CD4-positive, alpha-beta T cell treated with Interleukin-4 for 1 hour (primary cell): Measurements from ENCODE around the gene TIMP1.
A peak's percentile ranks its signal among the peaks of the same experiment; 100 is the strongest.

ENCODE experiments used
- DNase-seq, 2 donors: peaks; one replicate each; pipeline ENCODE4 v3.0.0-alpha.2; 2020 to 2022

The TIMP1 gene

DNA sequence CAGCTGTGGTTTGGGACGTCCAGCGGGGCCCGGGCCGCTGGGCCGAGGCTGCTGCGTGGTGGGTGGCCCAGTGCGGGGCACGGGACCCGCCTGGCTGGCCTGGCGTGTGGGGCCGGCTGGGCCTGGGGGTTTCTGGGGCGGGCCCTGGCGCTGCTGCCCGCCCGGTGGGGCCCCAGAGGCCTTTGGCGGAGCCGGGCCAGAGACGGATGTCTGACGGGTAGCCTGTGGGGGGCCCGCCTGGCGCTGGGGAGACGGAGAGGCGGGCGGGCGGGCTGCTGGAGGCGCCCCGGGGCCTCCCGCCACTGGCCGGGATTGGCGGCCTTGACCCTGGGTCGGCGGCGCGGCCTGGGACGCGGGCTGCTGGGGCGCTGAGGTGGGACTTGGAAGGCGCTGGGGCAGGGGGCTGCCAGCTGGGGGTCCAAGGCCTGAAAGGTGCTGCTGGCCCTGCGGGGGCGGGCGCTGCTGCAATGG, 8.1 kb upstream of the TIMP1 start:
- DNase-seq, result no peak

GRCh38 chrX:47574547-47575301, 7.5 kb upstream of the TIMP1 start:
- no peak for DNase-seq

DNA sequence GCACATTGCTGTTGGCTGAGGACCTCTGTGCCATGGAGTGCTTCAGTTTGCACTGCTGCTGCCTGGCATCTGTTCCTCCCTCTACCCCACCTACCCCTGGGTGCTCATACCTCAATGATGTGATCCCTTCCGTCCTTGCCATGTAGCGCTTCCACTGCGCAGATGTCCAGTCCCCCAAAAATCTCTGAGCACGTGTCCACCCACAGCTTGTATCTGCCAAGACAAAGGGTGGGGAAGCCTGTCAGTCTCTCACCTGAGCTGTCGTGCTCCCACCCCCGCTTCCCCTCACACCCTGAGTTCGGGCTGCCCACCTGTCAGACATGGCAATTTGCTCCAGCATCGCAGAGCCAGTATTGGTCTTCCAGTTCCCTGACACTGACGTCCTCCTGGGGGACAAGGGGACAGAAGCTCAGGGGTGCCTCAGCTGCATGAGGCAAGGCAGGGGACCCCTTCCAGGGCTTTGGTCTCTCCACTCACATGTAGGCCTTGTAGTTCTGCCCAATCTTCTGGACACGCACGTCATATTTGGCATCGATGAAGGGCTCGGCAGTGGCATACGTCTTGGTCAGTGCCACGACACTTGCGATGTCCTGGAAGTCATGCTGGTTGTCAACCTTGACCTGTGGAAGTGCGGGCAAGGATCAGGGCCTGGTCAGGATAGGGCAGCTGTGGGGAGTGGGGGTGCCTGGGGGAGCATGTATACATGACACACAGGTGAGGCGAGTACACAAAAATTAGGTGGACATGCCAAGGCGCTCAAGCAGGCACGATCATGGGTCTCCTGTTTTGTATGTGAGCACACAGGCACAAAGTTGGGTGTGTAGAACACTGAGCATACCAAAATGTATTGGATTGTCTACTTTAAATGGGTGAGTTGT, 6.0 kb upstream of the TIMP1 start:
- no peak for DNase-seq

DNA sequence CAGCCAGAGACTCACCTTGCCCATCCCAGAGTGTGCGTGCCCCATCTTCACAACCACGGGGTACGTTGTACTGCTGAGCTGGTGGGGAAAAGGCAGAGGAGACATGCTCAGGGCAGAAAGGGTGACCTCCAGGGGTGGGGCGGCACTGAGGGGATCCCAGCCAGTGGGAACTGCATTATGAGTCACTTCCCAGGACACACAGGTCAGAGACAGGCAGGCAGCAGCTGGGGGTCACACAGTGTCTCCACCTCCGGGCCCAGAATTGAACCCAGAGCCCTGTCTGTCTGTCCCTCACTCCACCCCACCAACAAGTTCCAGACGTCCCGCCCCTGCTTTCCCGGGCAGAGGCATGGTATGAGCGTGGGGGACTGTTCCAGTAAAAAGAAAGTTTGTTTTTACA, 4.8 kb upstream of the TIMP1 start:
- DNase-seq, result no peak

DNA sequence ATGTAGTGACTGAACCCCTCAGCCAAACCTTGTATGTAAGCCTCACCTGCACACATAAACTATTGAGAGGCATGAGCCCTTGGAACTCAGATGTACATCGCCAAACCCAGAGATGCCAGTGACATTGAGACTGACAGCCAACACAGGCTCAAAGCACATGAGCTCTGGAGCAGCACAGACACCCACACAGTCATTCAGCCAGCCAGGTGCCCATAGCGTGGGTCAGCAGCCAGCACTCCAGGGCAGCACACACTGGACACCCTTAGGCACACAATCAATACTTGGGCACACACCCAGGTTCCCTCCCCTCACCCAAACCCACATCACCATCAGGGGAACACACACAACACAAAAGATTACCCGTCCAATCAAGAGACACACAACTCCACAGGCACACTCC, 4.3 kb upstream of the TIMP1 start:
- DNase-seq, result no peak

- no peak for DNase-seq
Measured at GRCh38 chrX:47578692-47579091, 3.5 kb upstream of the TIMP1 start.

GRCh38 chrX:47579537-47579936, 2.7 kb upstream of the TIMP1 start:
- peak; percentile 22 to 67 for DNase-seq

DNA sequence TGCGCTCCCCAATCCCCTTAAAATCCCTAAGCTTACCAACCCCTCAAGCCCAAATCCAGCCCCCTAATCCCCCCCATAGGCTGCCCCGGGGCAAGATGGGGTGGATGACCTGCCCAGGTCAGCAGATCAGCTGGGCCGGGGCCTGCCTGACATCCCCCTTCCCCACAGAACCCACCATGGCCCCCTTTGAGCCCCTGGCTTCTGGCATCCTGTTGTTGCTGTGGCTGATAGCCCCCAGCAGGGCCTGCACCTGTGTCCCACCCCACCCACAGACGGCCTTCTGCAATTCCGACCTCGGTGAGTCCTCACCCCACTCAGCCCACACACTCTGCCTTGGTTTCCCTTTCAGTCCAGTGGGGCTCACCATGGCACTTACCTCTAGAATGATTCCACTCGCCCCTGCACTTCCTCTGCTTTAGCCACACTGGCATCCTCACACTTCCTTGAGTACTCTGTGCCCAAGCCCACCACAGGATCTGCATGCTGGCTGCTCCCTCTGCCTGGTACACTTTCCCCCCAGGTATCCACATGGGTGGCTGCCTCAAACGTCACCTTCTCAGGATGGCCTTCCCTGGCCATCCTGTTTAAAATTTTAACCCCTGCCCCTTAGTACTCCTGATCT, 1.1 kb downstream of the TIMP1 start:
- DNase-seq, result no peak

DNA sequence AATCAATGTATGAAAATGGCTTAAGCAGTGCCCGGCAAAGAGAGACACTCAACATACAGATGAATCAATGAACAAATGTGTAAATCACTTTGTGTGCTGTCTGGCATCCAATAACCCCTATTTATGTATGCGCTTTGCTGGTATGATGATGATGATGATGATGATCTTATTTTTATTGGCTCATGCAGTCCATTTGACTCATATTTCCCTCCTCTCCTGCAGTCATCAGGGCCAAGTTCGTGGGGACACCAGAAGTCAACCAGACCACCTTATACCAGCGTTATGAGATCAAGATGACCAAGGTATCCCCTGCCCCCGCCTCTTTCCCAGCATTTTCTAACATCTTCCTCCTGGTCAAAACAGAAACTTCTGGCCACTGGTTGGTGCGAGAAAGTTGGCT, 2.5 kb downstream of the TIMP1 start:
- no peak for DNase-seq

GRCh38 chrX:47585273-47585672, 3.0 kb downstream of the TIMP1 start:
- DNase-seq, result no peak

DNA sequence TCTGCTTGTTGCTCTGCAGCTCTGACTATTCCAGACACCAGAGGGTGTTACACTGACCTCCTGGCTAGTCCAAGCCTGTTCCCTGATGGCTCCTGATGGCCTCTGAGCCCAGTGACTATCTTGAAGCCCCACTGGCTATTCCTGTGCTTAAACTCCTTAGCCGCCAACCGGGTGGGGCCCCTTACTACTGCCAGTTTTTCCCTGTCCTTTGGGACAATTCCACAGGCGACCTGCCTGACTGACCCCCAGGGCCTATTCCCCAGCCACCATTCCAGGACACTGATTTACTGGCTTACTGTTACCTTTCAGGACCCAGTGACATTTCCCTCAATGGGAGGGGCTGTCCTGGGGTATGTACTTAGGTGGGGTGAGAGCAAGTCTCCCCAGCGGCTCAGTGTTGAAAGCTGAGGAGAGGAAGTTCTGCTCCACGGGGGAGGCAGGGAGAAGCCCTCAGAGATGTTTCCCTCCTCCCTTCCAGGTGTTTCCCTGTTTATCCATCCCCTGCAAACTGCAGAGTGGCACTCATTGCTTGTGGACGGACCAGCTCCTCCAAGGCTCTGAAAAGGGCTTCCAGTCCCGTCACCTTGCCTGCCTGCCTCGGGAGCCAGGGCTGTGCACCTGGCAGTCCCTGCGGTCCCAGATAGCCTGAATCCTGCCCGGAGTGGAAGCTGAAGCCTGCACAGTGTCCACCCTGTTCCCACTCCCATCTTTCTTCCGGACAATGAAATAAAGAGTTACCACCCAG, 4.0 kb downstream of the TIMP1 start:
- peak in 1 of 2 donors; percentile 5 for DNase-seq

GRCh38 chrX:47587091-47587891, 5.1 kb downstream of the TIMP1 start:
- no peak for DNase-seq

GRCh38 chrX:47587906-47588735, 5.9 kb downstream of the TIMP1 start:
- peak in 1 of 2 donors; percentile 3 for DNase-seq

GRCh38 chrX:47590984-47591383, 8.7 kb downstream of the TIMP1 start:
- DNase-seq, result peak in 1 of 2 donors; percentile 6

- no peak for DNase-seq
Measured at GRCh38 chrX:47593522-47593921, 11.3 kb downstream of the TIMP1 start.

DNA sequence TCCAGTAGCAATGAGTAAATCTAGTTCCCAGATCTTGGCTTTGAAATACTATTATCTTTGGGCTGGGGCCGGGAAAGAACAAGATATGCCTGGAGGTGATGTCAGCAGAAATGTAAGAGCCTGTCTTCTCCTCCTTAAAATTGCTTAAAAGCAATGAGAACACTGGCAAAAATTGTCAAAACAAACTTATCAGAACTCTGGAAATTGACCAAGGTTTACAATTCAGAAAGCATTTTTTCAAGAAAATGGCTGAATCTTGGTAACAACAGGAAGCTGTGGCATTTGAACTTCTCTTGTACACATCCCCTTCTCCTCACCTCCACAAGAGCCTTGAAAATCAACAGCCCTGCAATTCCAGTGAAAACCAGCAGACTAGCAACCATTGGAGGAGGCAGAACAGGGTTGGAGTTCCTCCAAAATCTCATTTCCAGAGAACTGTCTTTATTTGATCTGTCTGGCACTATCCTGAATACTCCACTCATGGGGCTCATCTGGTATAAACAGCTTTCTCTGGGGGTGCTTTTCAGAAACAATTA, 13.5 kb downstream of the TIMP1 start:
- peak; percentile 10 to 25 for DNase-seq

DNA sequence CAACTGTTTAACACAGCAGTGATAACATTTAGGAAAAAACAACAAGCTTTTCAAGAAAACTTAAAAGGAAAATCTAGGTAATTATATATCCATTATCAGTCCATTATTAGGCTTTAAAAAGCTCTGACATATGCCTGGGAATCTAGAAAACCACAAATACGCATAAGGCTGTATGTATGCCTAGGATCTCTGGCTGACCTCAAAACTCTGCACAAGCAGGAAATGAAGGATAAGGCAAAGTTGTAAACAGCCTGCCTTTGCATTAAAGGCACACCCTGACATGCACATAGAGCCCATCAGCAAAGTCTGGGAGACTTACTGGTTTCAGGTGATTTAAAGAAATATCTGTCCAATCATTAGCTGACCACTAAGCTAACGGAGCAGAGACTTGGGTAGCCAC, 14.0 kb downstream of the TIMP1 start:
- DNase-seq, result no peak

GRCh38 chrX:47597222-47597621, 15.0 kb downstream of the TIMP1 start:
- no peak for DNase-seq

DNA sequence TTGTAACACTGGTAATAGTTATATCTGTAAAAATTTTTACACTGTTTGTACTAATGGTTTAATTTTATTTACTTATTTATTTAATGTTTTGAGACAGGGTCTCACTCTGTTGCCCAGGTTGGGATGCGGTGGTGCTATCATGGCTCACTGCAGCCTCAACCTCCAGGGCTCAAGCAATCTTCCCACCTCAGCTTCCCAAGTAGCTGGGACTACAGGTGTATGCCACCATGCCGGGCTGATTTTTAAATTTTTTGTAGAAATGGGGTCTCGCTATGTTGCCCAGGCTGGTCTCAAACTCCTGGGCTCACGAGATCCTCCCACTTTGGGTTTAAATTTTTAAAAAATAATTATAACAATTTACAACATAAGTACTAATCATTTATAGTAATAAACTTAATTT, 20.9 kb downstream of the TIMP1 start:
- DNase-seq, result peak in 1 of 2 donors; percentile 6

GRCh38 chrX:47605024-47605423, 22.8 kb downstream of the TIMP1 start:
- DNase-seq, result peak in 1 of 2 donors; percentile 10

DNA sequence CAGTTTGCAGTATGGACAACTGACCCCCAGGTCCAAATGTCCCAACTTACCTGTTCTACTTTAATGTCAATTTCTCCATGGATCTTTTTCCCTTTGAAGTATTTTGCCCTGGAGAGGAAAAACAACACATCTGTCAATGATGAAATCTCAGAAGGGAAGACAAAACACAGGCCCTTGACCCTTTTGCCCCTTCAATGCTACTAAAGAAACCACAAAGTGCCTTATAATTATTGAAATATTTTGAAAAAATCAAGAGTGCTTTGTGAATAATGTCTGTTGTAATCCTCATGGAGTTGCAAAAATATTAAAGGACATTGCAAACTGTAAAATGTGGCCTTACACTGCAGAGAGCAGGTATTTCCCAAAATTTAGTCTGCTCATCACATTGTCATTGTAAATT, 24.9 kb downstream of the TIMP1 start:
- no peak for DNase-seq
